ENCODE measurements around the gene RBM4.
"Not testable (repeated sequence)": the region's sequence is repeated elsewhere in the genome, so short reads cannot be mapped to it uniquely, and the experiment has no call there.

The RBM4 gene

DNA sequence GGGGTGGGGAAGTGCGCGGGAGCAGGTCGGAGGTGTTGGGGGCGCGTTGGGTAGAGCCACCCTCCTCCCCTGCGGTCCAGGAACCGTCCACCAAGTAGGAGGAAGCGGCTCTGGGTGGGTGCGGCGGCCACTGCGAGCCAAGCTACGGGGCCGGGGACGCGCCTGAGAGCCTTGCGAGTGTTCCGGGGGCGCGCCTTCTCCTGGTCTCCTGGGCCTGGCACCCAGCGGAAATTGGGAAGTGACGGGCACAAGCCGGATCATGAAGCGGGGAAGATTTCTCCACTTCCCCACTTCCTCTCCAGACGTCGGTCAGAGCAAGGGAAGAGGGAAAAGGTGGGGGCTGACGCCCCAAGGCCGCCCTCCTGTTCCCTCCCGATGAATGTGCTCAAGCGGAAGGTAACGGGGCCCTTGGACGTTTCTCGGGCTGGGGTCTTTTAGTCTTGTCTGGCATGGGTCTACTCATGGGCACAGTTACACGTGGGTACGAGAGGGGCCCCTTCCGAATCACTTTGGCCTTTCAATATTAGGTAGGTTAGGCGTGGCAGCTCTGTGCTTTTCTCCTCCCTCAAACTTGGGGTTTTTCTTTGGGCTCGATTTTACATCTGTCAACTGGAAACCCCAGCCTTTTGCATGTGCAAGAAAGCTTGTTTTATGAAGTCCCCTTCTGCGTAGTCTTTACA is 21.2 kb upstream of the RBM4 start:
- no peak for DNase-seq

DNA sequence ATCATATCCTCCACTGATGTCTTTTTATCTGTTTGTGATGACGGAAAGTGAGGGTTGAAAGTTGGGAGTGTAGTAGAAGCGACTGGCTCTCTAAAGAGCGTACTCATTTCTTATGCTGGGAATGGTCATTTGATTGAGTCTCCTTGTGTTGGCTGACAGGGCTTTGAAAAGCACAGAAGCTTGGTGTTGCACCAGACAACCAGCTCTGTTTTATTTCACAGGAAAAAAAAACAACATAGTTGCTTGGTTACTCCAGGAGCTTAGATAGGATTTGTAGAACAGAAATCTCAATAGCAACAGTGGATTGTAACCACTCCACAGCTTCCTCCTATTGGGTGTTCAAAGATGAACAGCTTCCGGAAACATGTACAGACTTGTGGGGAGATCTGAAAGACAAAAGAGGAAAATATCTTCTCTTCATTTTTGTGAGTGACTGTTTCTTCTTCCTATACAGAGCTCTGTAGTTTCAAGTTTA is 19.4 kb upstream of the RBM4 start:
- no peak for DNase-seq

GRCh38 chr11:66624450-66624849 is 14.1 kb upstream of the RBM4 start:
- no peak for DNase-seq

- DNase-seq: no peak
Measured at GRCh38 chr11:66625041-66625751, 13.3 kb upstream of the RBM4 start.

GRCh38 chr11:66625752-66626149 is 12.8 kb upstream of the RBM4 start:
- DNase-seq: no peak

DNA sequence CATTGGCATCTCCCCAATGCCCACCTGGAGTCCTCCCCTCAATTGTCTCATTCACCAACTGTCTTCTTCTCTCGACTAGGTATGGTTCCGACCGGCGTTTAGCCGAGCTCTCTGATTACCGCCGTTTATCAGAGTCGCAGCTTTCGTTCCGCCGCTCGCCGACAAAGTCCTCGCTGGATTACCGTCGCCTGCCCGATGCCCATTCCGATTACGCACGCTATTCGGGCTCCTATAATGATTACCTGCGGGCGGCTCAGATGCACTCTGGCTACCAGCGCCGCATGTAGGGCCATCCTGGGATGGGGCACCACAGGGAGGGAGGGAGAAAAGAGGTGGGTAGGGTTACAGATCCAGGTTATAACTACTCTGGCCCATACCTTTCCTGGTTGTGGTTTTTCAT is 12.1 kb upstream of the RBM4 start:
- DNase-seq: no peak

DNA sequence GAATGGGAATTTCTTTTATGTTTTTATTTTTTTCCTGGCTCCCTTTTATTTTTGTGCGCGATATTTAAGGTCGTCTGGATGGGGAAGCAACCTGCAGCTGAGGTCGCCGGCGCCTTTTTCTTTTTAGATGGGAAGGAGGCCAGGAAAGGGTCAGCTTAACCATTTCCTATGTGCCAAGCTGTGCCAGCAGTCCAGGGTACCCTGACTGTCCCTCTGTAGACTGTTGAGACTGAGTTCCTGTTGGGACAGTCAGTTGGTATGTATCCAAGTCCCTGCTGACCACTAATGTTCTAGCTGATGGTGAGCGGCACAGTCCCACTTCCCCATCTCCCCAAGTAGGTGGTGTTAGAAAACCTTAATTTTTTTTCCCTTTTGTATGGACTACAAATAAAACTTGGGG is 11.6 kb upstream of the RBM4 start:
- no peak for DNase-seq

GRCh38 chr11:66628061-66628603 is 10.4 kb upstream of the RBM4 start:
- no peak for DNase-seq

DNA sequence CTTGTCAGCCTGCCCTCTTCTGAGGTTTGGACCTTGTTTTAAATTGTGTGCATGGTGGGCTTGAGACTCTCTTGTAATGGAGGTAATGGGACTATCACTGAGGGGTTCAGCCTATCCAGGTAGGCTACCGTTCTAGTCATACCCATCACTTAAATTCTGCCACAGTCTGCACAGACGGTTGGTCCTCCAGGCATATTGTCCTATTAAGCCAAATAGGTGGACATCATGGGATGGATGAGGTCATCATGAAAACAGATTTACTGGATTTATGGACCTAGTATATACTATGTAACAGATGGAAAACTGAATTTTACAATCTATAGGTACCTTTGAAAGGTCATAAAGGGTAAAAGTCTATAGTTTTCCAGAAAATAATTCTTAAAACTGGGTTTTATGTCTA is 9.1 kb upstream of the RBM4 start:
- DNase-seq: no peak

- no peak for DNase-seq
Measured at GRCh38 chr11:66631883-66632282, 6.6 kb upstream of the RBM4 start.

DNA sequence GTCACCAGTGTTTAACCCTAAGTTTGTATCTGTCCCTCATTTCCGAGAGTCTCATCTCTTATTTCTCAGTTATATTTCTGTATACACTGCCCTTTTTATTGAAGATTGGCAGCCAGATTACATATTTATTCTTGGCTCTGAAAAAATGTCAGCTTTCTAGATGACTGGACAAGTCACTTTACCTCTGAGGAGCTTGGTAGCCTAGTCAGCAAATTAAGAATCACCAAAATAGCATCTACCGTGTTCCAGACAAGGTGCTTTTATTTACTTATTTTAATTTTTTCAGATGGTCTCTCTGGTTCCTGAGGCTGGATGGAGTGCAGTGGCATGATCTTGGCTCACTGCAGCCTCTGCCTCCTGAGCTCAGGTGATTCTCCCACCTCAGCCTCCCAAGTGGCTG is 5.6 kb upstream of the RBM4 start:
- DNase-seq: no peak

DNA sequence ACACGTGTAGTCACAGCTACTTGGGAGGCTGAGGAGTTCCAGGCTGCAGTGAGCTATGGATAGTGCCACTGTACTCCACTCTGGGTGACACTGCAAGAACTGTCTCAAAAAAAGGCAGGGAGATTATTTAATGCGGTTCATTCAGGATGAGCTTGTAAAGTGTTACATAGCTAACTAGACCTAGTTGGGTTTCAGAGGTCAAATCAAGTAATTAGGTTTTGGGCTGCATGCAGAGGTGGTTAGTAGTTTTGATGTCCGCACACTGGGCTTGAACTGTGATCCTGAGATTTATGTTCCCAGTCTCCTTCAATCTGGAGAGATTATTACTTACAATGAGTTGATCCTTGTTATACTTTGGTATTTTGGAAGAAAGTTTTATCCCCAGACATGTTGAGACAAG is 2.1 kb upstream of the RBM4 start:
- DNase-seq: no peak

GRCh38 chr11:66637557-66638176 is 836 bp upstream of the RBM4 start:
- DNase-seq: peak; percentile 59

DNA sequence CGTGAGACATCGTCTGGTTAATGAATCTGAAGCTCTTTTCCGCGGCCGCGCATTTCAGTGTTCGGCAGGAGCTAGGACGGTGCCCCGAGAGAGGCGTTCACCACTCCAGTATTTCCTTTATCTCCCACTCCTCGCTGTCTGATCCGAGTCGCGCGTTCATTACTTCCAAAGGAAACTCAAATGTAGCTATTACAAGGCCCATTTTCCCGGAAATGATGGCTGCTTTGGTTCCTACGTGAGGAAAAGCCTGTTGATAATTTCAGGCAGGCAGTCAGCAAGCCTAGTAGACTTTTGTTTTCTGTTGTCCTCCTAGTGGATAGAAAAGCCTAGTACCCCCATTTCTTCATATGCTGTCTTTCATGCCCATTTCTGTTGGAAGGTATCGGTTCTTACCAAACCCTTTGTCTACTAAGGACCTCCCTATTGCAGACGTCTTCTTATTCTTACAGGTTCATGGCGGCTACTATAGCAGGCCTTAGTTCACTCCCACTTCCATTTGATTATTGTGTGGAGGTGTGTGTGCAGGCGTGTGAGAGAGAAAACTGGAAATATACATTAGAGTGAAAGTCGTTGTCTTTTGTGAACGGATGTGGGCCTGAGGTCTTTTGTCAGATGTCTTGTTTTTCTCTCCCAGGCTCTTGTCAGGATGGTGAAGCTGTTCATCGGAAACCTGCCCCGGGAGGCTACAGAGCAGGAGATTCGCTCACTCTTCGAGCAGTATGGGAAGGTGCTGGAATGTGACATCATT is 737 bp downstream of the RBM4 start:
- peak; percentile 13 for DNase-seq

GRCh38 chr11:66639814-66640340 is 1.4 kb downstream of the RBM4 start:
- DNase-seq: not testable (repeated sequence)

DNA sequence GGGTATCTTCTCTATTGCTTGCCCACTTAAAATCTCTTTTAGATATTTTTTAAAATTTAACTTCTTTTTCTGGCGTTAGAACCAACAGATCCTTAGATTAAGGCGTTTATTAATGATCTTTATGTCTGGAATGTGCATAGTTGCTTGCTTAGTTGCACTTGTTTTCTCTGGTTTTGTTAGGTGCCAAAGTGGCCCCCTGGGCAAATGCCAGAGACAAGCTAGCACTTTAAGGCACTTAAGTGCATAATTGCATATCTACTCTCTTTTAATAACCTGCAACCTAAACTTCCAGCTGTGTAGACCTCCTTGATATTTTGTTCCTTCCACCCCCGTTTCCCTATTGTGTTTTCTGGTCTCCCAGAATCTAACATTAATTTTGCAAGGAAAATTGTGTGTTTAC is 3.3 kb downstream of the RBM4 start:
- DNase-seq: no peak

GRCh38 chr11:66643745-66644437 is 5.4 kb downstream of the RBM4 start:
- DNase-seq: no peak

GRCh38 chr11:66646828-66647227 is 8.3 kb downstream of the RBM4 start:
- no peak for DNase-seq

- no peak for DNase-seq
Measured at GRCh38 chr11:66649903-66650302, 11.4 kb downstream of the RBM4 start.

GRCh38 chr11:66651016-66651415 is 12.5 kb downstream of the RBM4 start:
- no peak for DNase-seq

DNA sequence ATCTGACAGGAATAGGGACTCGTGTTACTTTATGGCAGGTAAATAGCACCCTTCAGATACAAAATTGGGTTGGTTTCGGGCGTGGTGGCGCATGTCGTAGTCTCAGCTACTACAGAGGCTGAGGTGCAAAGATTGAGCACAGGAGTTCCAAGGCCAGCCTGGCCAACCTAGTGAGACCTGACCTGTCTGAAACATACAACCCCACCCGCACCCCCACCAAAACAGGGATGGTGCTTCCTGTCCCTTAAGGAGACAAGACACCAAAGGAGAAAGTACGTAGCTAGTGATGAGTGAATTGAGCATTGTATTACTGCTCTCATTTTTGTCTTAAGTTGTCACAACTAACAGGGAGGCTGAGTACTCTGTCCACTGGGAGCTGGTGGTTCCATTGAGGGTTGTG is 14.1 kb downstream of the RBM4 start:
- DNase-seq: no peak

GRCh38 chr11:66653123-66653522 is 14.6 kb downstream of the RBM4 start:
- DNase-seq: no peak

All from SHP77 treated with DMSO at 0.1 percent for 48 hours (cell line).